Neuronal stem cell (in vitro differentiated cells): ENCODE data around the gene PXDN.

Experiments
- DNase-seq: peaks from one replicate; pipeline ENCODE4 v3.0.0-alpha.2; 2013; ENCODE audit warnings: low spot score
- H2AFZ ChIP-seq: one replicate; pipeline ENCODE4 v1.6.1; 2013; ENCODE audit warnings: mild to moderate bottlenecking, low read length, inconsistent platforms
- H2AK5ac ChIP-seq: 2 replicates; pipeline ENCODE4 v1.6.1; 2013; ENCODE audit warnings: low read depth, mild to moderate bottlenecking, inconsistent platforms, low read length, moderate library complexity, mixed read lengths
- H2BK120ac ChIP-seq: 2 replicates; pipeline ENCODE4 v1.6.1; 2013; ENCODE audit warnings: low read depth, mild to moderate bottlenecking, inconsistent platforms, low read length, moderate library complexity, mixed read lengths
- H2BK12ac ChIP-seq: one replicate; pipeline ENCODE4 v1.6.1; 2013; ENCODE audit warnings: low read length, inconsistent platforms
- H2BK15ac ChIP-seq: 2 replicates; pipeline ENCODE4 v1.6.1; 2013; ENCODE audit warnings: mild to moderate bottlenecking, low read length, inconsistent platforms, mixed read lengths
- H2BK5ac ChIP-seq: one replicate; pipeline ENCODE4 v1.6.1; 2013; ENCODE audit warnings: inconsistent platforms, mild to moderate bottlenecking, low read length, moderate library complexity
- H3K14ac ChIP-seq: one replicate; pipeline ENCODE4 v1.6.1; 2013; ENCODE audit warnings: low read length, inconsistent platforms
- H3K18ac ChIP-seq: 2 replicates; pipeline ENCODE4 v1.6.1; 2013; ENCODE audit warnings: low read length, inconsistent platforms
- H3K23ac ChIP-seq: 2 replicates; pipeline ENCODE4 v1.6.1; 2013; ENCODE audit warnings: low read depth, mild to moderate bottlenecking, mixed read lengths, low read length, inconsistent platforms; ENCODE audit not compliant: poor library complexity
- H3K27ac ChIP-seq: replicated peaks from 3 replicates; pipeline ENCODE4 v1.5.1; 2013; ENCODE audit warnings: low read length, inconsistent platforms
- H3K27me3 ChIP-seq, 3 experiments: 2 replicates each; pipeline ENCODE4 v1.6.1; 2013; ENCODE audit warnings: low read length in 3 of 3, mild to moderate bottlenecking in 2 of 3, inconsistent platforms in 1 of 3, low read depth in 1 of 3, mixed read lengths in 1 of 3, moderate library complexity in 1 of 3; ENCODE audit not compliant: control insufficient read depth in 3 of 3, insufficient read depth in 3 of 3
- H3K36me3 ChIP-seq, 2 donors: replicated peaks in 1 of 2; 2 replicates each; pipeline ENCODE4 v1.6.1; 2013; ENCODE audit warnings: low read length in 2 of 2; ENCODE audit not compliant: control insufficient read depth in 2 of 2, insufficient read depth in 2 of 2
- H3K4ac ChIP-seq: 2 replicates; pipeline ENCODE4 v1.6.1; 2013; ENCODE audit warnings: inconsistent platforms, mild to moderate bottlenecking, low read length, moderate library complexity
- H3K4me1 ChIP-seq, 2 donors: 1 replicate in 1 of 2; 2 replicates in 1 of 2; pipeline ENCODE4 v1.6.1; 2013; ENCODE audit warnings: low read length in 2 of 2, low read depth in 1 of 2; ENCODE audit not compliant: control insufficient read depth in 2 of 2, insufficient read depth in 1 of 2
- H3K4me2 ChIP-seq: one replicate; pipeline ENCODE4 v1.6.1; 2013; ENCODE audit warnings: mild to moderate bottlenecking, low read length, inconsistent platforms; ENCODE audit not compliant: insufficient read depth, poor library complexity, severe bottlenecking
- H3K4me3 ChIP-seq, 2 donors: 2 replicates each; pipeline ENCODE4 v1.5.1; 2013; ENCODE audit warnings: low read length in 2 of 2, mild to moderate bottlenecking in 2 of 2, inconsistent platforms in 1 of 2, moderate library complexity in 1 of 2
- H3K79me1 ChIP-seq: one replicate; pipeline ENCODE4 v1.6.1; 2013; ENCODE audit warnings: low read depth, mild to moderate bottlenecking, inconsistent platforms, low read length, moderate library complexity
- H3K9ac ChIP-seq: one replicate; pipeline ENCODE4 v1.6.1; 2013; ENCODE audit warnings: mild to moderate bottlenecking, low read depth, low read length, inconsistent platforms; ENCODE audit not compliant: poor library complexity
- H3K9me3 ChIP-seq, 2 donors: replicated peaks in 1 of 2; 2 replicates each; pipeline versions ENCODE3 to v1.6.1; 2013; ENCODE audit warnings: low read length in 2 of 2, mild to moderate bottlenecking in 2 of 2, inconsistent platforms in 1 of 2, low read depth in 1 of 2, mixed read lengths in 1 of 2, moderate library complexity in 1 of 2; ENCODE audit not compliant: control insufficient read depth in 2 of 2, insufficient read depth in 1 of 2
- H4K8ac ChIP-seq: one replicate; pipeline ENCODE4 v1.6.1; 2013; ENCODE audit warnings: low read depth, mild to moderate bottlenecking, inconsistent platforms, low read length, moderate library complexity
- H4K91ac ChIP-seq: one replicate; pipeline ENCODE4 v1.6.1; 2013; ENCODE audit warnings: low read length, low read depth, mild to moderate bottlenecking, inconsistent platforms; ENCODE audit not compliant: poor library complexity
- WGBS, 2 donors: extraction: QIAGEN DNeasy Blood & Tissue Kit; methylation state at CpG; one replicate each; pipeline ENCODE4 v1.1.7; 2013; ENCODE audit warnings: missing lambda C conversion rate in 2 of 2, mixed read lengths in 1 of 2; ENCODE audit not compliant: insufficient read length in 2 of 2, insufficient replicate concordance in 1 of 2; ENCODE audit errors: extremely low coverage in 2 of 2; 5-methylcytosine and 5-hydroxymethylcytosine counted together

Gene PXDN

GRCh38 chr2:1739322-1739957 is 4.9 kb downstream of the PXDN start:
- H2AFZ ChIP-seq, result no peak overlapping the region
- H3K4me1 ChIP-seq, result peaks cover 0 to 16% of the 10 kb centered on the region in 2 donors
- no peak overlapping the region for H2AK5ac ChIP-seq
- no peak overlapping the region for H3K14ac ChIP-seq
- no peak overlapping the region for H3K18ac ChIP-seq
- no peak overlapping the region for H3K4ac ChIP-seq
- no peak overlapping the region for H3K4me3 ChIP-seq
- no peaks in the 10 kb centered on the region for H3K27me3 ChIP-seq
- H4K8ac ChIP-seq, result no peak overlapping the region
- H4K91ac ChIP-seq, result no peak overlapping the region
- no peak for DNase-seq
- peaks cover 21% of the 10 kb centered on the region for H3K79me1 ChIP-seq
- H3K23ac ChIP-seq, result no peak overlapping the region
- H3K9ac ChIP-seq, result no peak overlapping the region
- no CpG with 5 or more reads among the region's 9 CpGs for WGBS, 2 donors
- no peak overlapping the region for H2BK120ac ChIP-seq
- H3K9me3 ChIP-seq, result peaks cover 8 to 10% of the 10 kb centered on the region in 2 donors
- no peak overlapping the region for H3K4me2 ChIP-seq
- no peak overlapping the region for H2BK5ac ChIP-seq
- H3K36me3 ChIP-seq, result peaks cover 0 to 5% of the 10 kb centered on the region in 2 donors
- no peak overlapping the region for H2BK15ac ChIP-seq
- no peak overlapping the region for H3K27ac ChIP-seq
- H2BK12ac ChIP-seq, result no peak overlapping the region

GRCh38 chr2:1738646-1739302 is 5.5 kb downstream of the PXDN start:
- Histone ChIP-seq H2BK120ac (no peak overlapping the region), H3K9me3 (peaks cover 8 to 10% of the 10 kb centered on the region in 2 donors), H2AFZ (no peak overlapping the region), H3K4me1 (peaks cover 0 to 16% of the 10 kb centered on the region in 2 donors), H2BK5ac (no peak overlapping the region), H3K4me3 (no peak overlapping the region), H3K27me3 (no peaks in the 10 kb centered on the region), H3K14ac (no peak overlapping the region), H3K9ac (no peak overlapping the region), H3K4me2 (no peak overlapping the region), H3K36me3 (peaks cover 0 to 5% of the 10 kb centered on the region in 2 donors), H3K23ac (no peak overlapping the region), H3K4ac (no peak overlapping the region), H3K18ac (no peak overlapping the region), H2BK12ac (no peak overlapping the region), H3K79me1 (peaks cover 21% of the 10 kb centered on the region), H4K8ac (no peak overlapping the region), H3K27ac (no peak overlapping the region), H4K91ac (no peak overlapping the region), H2AK5ac (no peak overlapping the region), H2BK15ac (no peak overlapping the region)
- no peak for DNase-seq
- WGBS, 2 donors, result no CpG with 5 or more reads among the region's 19 CpGs

GRCh38 chr2:1738163-1738562 is 6.2 kb downstream of the PXDN start:
- H3K4me1 ChIP-seq, result peaks cover 0 to 16% of the 10 kb centered on the region in 2 donors
- no peak overlapping the region for H2BK12ac ChIP-seq
- no peak overlapping the region for H3K27ac ChIP-seq
- no peak overlapping the region for H2AFZ ChIP-seq
- H4K91ac ChIP-seq, result no peak overlapping the region
- no peak overlapping the region for H3K14ac ChIP-seq
- H3K36me3 ChIP-seq, result peaks cover 0 to 5% of the 10 kb centered on the region in 2 donors
- H3K27me3 ChIP-seq, result no peaks in the 10 kb centered on the region
- H3K18ac ChIP-seq, result no peak overlapping the region
- no peak overlapping the region for H4K8ac ChIP-seq
- H2BK120ac ChIP-seq, result no peak overlapping the region
- H3K4me3 ChIP-seq, result no peak overlapping the region
- no peak overlapping the region for H3K4ac ChIP-seq
- DNase-seq, result no peak
- H3K9ac ChIP-seq, result no peak overlapping the region
- no peak overlapping the region for H3K4me2 ChIP-seq
- no peak overlapping the region for H2BK15ac ChIP-seq
- WGBS, 2 donors, result no CpG with 5 or more reads among the region's 7 CpGs
- H2AK5ac ChIP-seq, result no peak overlapping the region
- peaks cover 21% of the 10 kb centered on the region for H3K79me1 ChIP-seq
- peaks cover 8 to 10% of the 10 kb centered on the region in 2 donors for H3K9me3 ChIP-seq
- H3K23ac ChIP-seq, result no peak overlapping the region
- no peak overlapping the region for H2BK5ac ChIP-seq

GRCh38 chr2:1736997-1737480 is 7.3 kb downstream of the PXDN start:
- Histone ChIP-seq H3K9ac (no peak overlapping the region), H3K27me3 (no peaks in the 10 kb centered on the region), H2BK12ac (no peak overlapping the region), H3K4me2 (no peak overlapping the region), H2AK5ac (no peak overlapping the region), H3K79me1 (peaks cover 21% of the 10 kb centered on the region), H3K27ac (no peak overlapping the region), H3K4me1 (peaks cover 0 to 17% of the 10 kb centered on the region in 2 donors), H3K9me3 (peaks cover 8 to 10% of the 10 kb centered on the region in 2 donors), H4K8ac (no peak overlapping the region), H2BK15ac (no peak overlapping the region), H3K4me3 (no peak overlapping the region), H3K14ac (no peak overlapping the region), H2AFZ (no peak overlapping the region), H3K18ac (peak overlapping the region; percentile 48), H3K23ac (peak overlapping the region; percentile 62), H3K4ac (no peak overlapping the region), H2BK5ac (no peak overlapping the region), H2BK120ac (no peak overlapping the region), H4K91ac (no peak overlapping the region), H3K36me3 (peaks cover 0 to 5% of the 10 kb centered on the region in 2 donors)
- WGBS, 2 donors, result no CpG with 5 or more reads among the region's 17 CpGs
- no peak for DNase-seq
